DOHH2 (cell line): Measurements from ENCODE around the gene STAG1.

ENCODE experiments used
- H3F3A ChIP-seq: fragments of 200-600 bp; sonication (generic), shearing (Covaris generic); 2 replicates; pipeline ENCODE4 v1.6.0; 2016; ENCODE audit warnings: antibody characterized with exemption, mild to moderate bottlenecking; ENCODE audit not compliant: control insufficient read depth, insufficient read depth
- H3K27ac ChIP-seq: fragments of 200-600 bp; sonication (generic); 2 replicates; pipeline ENCODE4 v1.5.1; 2014; ENCODE audit warnings: low read depth, mild to moderate bottlenecking, low read length, moderate library complexity
- H3K27me3 ChIP-seq: fragments of 200-600 bp; sonication (generic); 2 replicates; pipeline ENCODE4 v1.6.1; 2014; ENCODE audit warnings: mild to moderate bottlenecking, low read length, mixed read lengths; ENCODE audit not compliant: control insufficient read depth
- H3K36me3 ChIP-seq: fragments of 200-600 bp; sonication (generic); 2 replicates; pipeline ENCODE4 v1.6.1; 2014; ENCODE audit warnings: mild to moderate bottlenecking, low read length, moderate library complexity, mixed read lengths; ENCODE audit not compliant: control insufficient read depth
- H3K4me1 ChIP-seq: fragments of 200-600 bp; sonication (generic); 2 replicates; pipeline ENCODE4 v1.6.1; 2014; ENCODE audit warnings: mild to moderate bottlenecking, low read length, mixed read lengths; ENCODE audit not compliant: control insufficient read depth
- H3K4me2 ChIP-seq: fragments of 200-600 bp; sonication (generic); 2 replicates; pipeline ENCODE4 v1.6.0; 2014; ENCODE audit warnings: mild to moderate bottlenecking, low read length, moderate library complexity
- H3K4me3 ChIP-seq: fragments of 200-600 bp; sonication (generic); 2 replicates; pipeline ENCODE4 v1.5.1; 2014; ENCODE audit warnings: mild to moderate bottlenecking, low read length, mixed read lengths
- H3K79me2 ChIP-seq: fragments of 200-600 bp; sonication (generic); 2 replicates; pipeline ENCODE4 v1.6.1; 2014; ENCODE audit warnings: mild to moderate bottlenecking, low read length, mixed read lengths; ENCODE audit not compliant: control insufficient read depth
- H3K9me2 ChIP-seq: fragments of 200-600 bp; sonication (generic); replicated peaks from 2 replicates; pipeline ENCODE4 v1.6.1; 2014; ENCODE audit warnings: mild to moderate bottlenecking, low read length, mixed read lengths; ENCODE audit not compliant: control insufficient read depth
- H3K9me3 ChIP-seq: fragments of 200-600 bp; sonication (generic); 2 replicates; pipeline ENCODE4 v1.6.1; 2014; ENCODE audit warnings: antibody characterized with exemption, low read length, mixed read lengths; ENCODE audit not compliant: control insufficient read depth, insufficient read depth
- H4K20me1 ChIP-seq: fragments of 200-600 bp; sonication (generic); 2 replicates; pipeline ENCODE4 v1.6.0; 2014; ENCODE audit warnings: low read depth, mild to moderate bottlenecking, antibody characterized with exemption, low read length, moderate library complexity; ENCODE audit not compliant: control insufficient read depth, insufficient read depth
- CTCF ChIP-seq: fragments of 200-600 bp; sonication (generic); IDR thresholded peaks from one replicate; pipeline ENCODE4 v1.5.1; 2014; ENCODE audit warnings: antibody characterized with exemption, mild to moderate bottlenecking, low read depth, low read length; ENCODE audit not compliant: poor library complexity, severe bottlenecking
- EZH2phosphoT487 ChIP-seq: fragments of 200-600 bp; sonication (generic); IDR thresholded peaks from 2 replicates; pipeline ENCODE4 v1.6.1; 2017; ENCODE audit warnings: borderline replicate concordance, mild to moderate bottlenecking, antibody characterized with exemption, low read length, moderate library complexity, mixed read lengths

Gene STAG1

DNA sequence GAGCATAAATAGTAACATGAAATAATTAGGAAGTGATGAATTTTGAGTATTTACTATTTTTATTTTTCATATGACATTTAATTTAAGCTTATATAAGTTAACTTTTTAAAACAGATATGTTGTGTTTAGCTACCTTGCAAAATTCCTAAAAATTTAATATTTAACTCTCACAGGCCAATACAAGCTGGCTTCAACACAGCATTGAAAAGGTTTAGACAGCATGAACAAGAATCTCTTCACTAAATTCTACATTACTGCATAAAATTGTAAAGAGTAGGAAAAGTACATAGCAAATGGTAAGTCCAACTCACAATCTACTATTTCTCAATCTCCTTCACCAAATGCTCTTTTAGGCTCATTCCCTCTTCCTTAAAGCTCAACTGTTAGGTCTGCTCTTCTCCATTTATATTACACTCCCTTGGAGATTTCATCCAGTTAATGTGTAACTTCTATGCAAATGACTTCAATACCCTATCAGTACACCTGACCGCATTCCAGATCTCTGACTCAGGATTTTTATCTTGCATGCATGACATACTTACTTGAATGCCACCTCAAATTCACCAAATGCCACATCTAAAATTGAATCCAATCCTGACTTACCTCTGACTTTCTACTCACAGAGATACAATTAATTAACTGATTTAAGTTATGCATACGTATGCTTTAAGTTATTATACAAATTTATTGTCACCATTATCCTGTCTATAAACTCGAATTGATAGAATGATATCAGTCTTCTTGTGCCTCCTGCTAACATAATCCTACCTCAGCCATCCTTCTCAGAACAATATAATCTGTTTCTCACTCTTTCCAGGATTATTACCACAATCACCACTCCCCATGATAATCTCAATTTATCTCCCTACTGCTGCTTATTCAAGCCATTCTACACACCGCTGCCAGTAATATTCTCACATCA is 127.0 kb downstream of the STAG1 start:
- H3F3A ChIP-seq: 0 out of 2 replicates have a peak, but pooled peaks cover under 1% of the 10 kb centered on the region
- H3K4me1 ChIP-seq: peaks cover 8% of the 10 kb centered on the region
- peaks cover 3% of the 10 kb centered on the region; the same call in 1 of the 2 replicates for H4K20me1 ChIP-seq
- no peak overlapping the region for H3K4me3 ChIP-seq
- no peak for TF ChIP-seq EZH2phosphoT487
- no peak for TF ChIP-seq CTCF
- no peak overlapping the region for H3K27ac ChIP-seq
- H3K9me3 ChIP-seq: no peaks in the 10 kb centered on the region
- peaks cover 70% of the 10 kb centered on the region for H3K79me2 ChIP-seq
- no peaks in the 10 kb centered on the region for H3K27me3 ChIP-seq
- H3K9me2 ChIP-seq: no peaks in the 10 kb centered on the region
- H3K4me2 ChIP-seq: no peak overlapping the region
- peaks cover 35% of the 10 kb centered on the region for H3K36me3 ChIP-seq

DNA sequence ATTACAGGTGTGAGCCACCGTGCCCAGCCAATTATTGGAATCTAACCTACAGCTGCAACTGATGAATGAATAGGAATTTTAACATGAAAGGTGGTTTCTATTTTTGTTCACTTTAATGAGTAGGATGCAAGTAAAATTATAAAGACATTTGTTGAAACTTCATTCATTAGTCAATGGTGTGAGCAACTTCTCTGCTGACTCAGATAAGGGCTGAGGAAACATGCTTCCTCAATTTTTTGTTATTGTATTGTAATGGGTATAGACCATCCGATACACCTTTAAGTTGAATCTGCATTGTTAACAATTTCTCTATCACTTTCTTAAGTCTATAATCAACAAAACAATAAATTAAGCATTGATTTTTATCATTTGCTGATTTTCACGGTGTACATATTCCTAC is 127.8 kb downstream of the STAG1 start:
- 0 out of 2 replicates have a peak, but pooled peaks cover 2% of the 10 kb centered on the region for H3F3A ChIP-seq
- TF ChIP-seq CTCF (no peak), EZH2phosphoT487 (no peak)
- H3K36me3 ChIP-seq: peaks cover 34% of the 10 kb centered on the region
- H3K9me3 ChIP-seq: no peaks in the 10 kb centered on the region
- peaks cover 8% of the 10 kb centered on the region for H3K4me1 ChIP-seq
- no peaks in the 10 kb centered on the region for H3K9me2 ChIP-seq
- no peak overlapping the region for H3K4me3 ChIP-seq
- no peak overlapping the region for H3K4me2 ChIP-seq
- peaks cover 3% of the 10 kb centered on the region; the same call in 1 of the 2 replicates for H4K20me1 ChIP-seq
- no peaks in the 10 kb centered on the region for H3K27me3 ChIP-seq
- peaks cover 65% of the 10 kb centered on the region for H3K79me2 ChIP-seq
- no peak overlapping the region for H3K27ac ChIP-seq

GRCh38 chr3:136621628-136622027 is 130.6 kb downstream of the STAG1 start:
- Histone ChIP-seq H3K9me2 (no peaks in the 10 kb centered on the region), H3K4me2 (no peak overlapping the region), H3K4me1 (peaks cover 5% of the 10 kb centered on the region), H3K79me2 (peaks cover 45% of the 10 kb centered on the region), H3K27ac (no peak overlapping the region), H3K27me3 (no peaks in the 10 kb centered on the region), H3F3A (0 out of 2 replicates have a peak, but pooled peaks cover 2% of the 10 kb centered on the region), H3K36me3 (peaks cover 15% of the 10 kb centered on the region), H3K4me3 (no peak overlapping the region), H4K20me1 (peaks cover 3% of the 10 kb centered on the region; the same call in 1 of the 2 replicates), H3K9me3 (no peaks in the 10 kb centered on the region)
- TF ChIP-seq CTCF (no peak), EZH2phosphoT487 (no peak)
